RPMI7951 (cell line): ENCODE measurements around the gene PRKCQ. TPM values are rescaled to one million over a fixed set of nuclear protein-coding genes. Genes with fewer than 3 reads are reported as not detected.

Source experiments
- DNase-seq: peaks from one replicate; pipeline ENCODE4 v3.0.0-alpha.2; 2012; ENCODE audit warnings: low read depth
- total RNA-seq: library from RNA; depleted of rRNA; stranded (reverse); fragments of >200 nt; shearing (Covaris generic); gene quantifications from 2 replicates; pipeline ENCODE4 v1.2.3, GENCODE V29; 2014

Gene PRKCQ
- total RNA-seq, 1 experiment from 2014 or later: not detected

- peak; percentile 65 for DNase-seq
Measured at GRCh38 chr10:6406220-6407033, 173.6 kb downstream of the PRKCQ start.

GRCh38 chr10:6405713-6406112, 174.4 kb downstream of the PRKCQ start:
- DNase-seq: no peak

- DNase-seq: no peak
Measured at GRCh38 chr10:6404127-6405072, 175.7 kb downstream of the PRKCQ start.

GRCh38 chr10:6402960-6403359, 177.1 kb downstream of the PRKCQ start:
- no peak for DNase-seq

- no peak for DNase-seq
Measured at GRCh38 chr10:6402349-6402709, 177.7 kb downstream of the PRKCQ start.

GRCh38 chr10:6401558-6402348, 178.3 kb downstream of the PRKCQ start:
- peak; percentile 92 for DNase-seq

GRCh38 chr10:6400821-6401465, 179.1 kb downstream of the PRKCQ start:
- DNase-seq: no peak

GRCh38 chr10:6400331-6400730, 179.7 kb downstream of the PRKCQ start:
- no peak for DNase-seq

GRCh38 chr10:6399879-6400278, 180.2 kb downstream of the PRKCQ start:
- no peak for DNase-seq

- DNase-seq: peak; percentile 93
Measured at GRCh38 chr10:6399231-6399741, 180.8 kb downstream of the PRKCQ start.

GRCh38 chr10:6398399-6398798, 181.7 kb downstream of the PRKCQ start:
- DNase-seq: peak; percentile 58

GRCh38 chr10:6396652-6397051, 183.4 kb downstream of the PRKCQ start:
- peak; percentile 98 for DNase-seq

- DNase-seq: no peak
Measured at GRCh38 chr10:6396226-6396625, 183.8 kb downstream of the PRKCQ start.

GRCh38 chr10:6395606-6396005, 184.5 kb downstream of the PRKCQ start:
- no peak for DNase-seq

GRCh38 chr10:6394084-6394483, 186.0 kb downstream of the PRKCQ start:
- DNase-seq: no peak

GRCh38 chr10:6393168-6393567, 186.9 kb downstream of the PRKCQ start:
- no peak for DNase-seq

- DNase-seq: no peak
Measured at GRCh38 chr10:6390213-6390845, 189.7 kb downstream of the PRKCQ start.

GRCh38 chr10:6388261-6388893, 191.7 kb downstream of the PRKCQ start:
- DNase-seq: no peak

- no peak for DNase-seq
Measured at GRCh38 chr10:6386960-6387359, 193.1 kb downstream of the PRKCQ start.

GRCh38 chr10:6386346-6386745, 193.7 kb downstream of the PRKCQ start:
- DNase-seq: no peak
